Uterus (tissue), 4 donors: Measurements from ENCODE around the gene CRTC3. TPM values are rescaled to one million over a fixed set of nuclear protein-coding genes. Genes with fewer than 3 reads are reported as not detected.
"Not testable (repeated sequence)": the region's sequence is repeated elsewhere in the genome, so short reads cannot be mapped to it uniquely, and the experiment has no call there.

Experiments
- DNase-seq, 2 donors: peaks; one replicate each; pipeline ENCODE4 v3.0.0-alpha.2; 2019 to 2020
- H3K27ac ChIP-seq, 2 donors: fragments of 200-600 bp; sonication (generic); 1 replicate in 1 of 2; 2 replicates in 1 of 2; pipeline ENCODE4 v1.5.1; 2016 to 2018
- H3K27me3 ChIP-seq, 2 donors: fragments of 200-600 bp; sonication (generic); one replicate each; pipeline ENCODE4 v1.5.1; 2018 to 2019; ENCODE audit warnings: control low read depth in 1 of 2
- H3K36me3 ChIP-seq, 2 donors: fragments of 200-600 bp; sonication (generic); one replicate each; pipeline ENCODE4 v1.5.1; 2019; ENCODE audit warnings: control low read depth in 1 of 2
- H3K4me1 ChIP-seq, 2 donors: fragments of 200-600 bp; sonication (generic); one replicate each; pipeline ENCODE4 v1.5.1; 2018 to 2019; ENCODE audit warnings: control low read depth in 1 of 2
- H3K4me3 ChIP-seq, 2 donors: fragments of 200-600 bp; sonication (generic); 1 replicate in 1 of 2; 2 replicates in 1 of 2; pipeline ENCODE4 v1.5.1; 2018 to 2019; ENCODE audit warnings: mild to moderate bottlenecking in 1 of 2
- H3K9me3 ChIP-seq, 2 donors: fragments of 200-600 bp; sonication (generic); one replicate each; pipeline ENCODE4 v1.5.1; 2019; ENCODE audit warnings: control low read depth in 1 of 2
- CTCF ChIP-seq, 4 experiments: fragments of 200-600 bp in 2 of 4; fragments of 450-650 bp in 2 of 4; sonication (generic) in 2 of 4; IDR thresholded peaks; one replicate each; pipeline ENCODE4 v1.5.1; 2016 to 2019; ENCODE audit warnings: antibody characterized with exemption in 4 of 4, mild to moderate bottlenecking in 2 of 4, moderate library complexity in 1 of 4
- POLR2A ChIP-seq, 2 donors: fragments of 450-650 bp; IDR thresholded peaks; one replicate each; pipeline ENCODE4 v1.6.1; 2016; ENCODE audit warnings: antibody characterized with exemption in 2 of 2, mild to moderate bottlenecking in 1 of 2, moderate library complexity in 1 of 2
- intact Hi-C: fragments of 100-400 bp; cut with DNase I; formaldehyde crosslinking; loops from one replicate; pipeline ENCODE4 v1.15.1; 2023; ENCODE audit warnings: low total_unique reads
- total RNA-seq, 4 donors: library from RNA; depleted of rRNA in 3 of 4; stranded (reverse); fragments of >200 nt in 3 of 4; gene quantifications; one replicate each; pipeline versions ENCODE4 v1.1.0 to v1.2.4, GENCODE V29; 2014 to 2023
- donor health status: DM: yes; HTN: yes; CAD: no.

Gene CRTC3
- total RNA-seq, 4 donors from 2014 or later, result 18.4 to 89.4 (median 40.9) TPM

- Histone ChIP-seq H3K27me3 (no peaks in the 10 kb centered on the region), H3K4me3 (no peak overlapping the region), H3K9me3 (no peaks in the 10 kb centered on the region), H3K4me1 (no peaks in the 10 kb centered on the region), H3K36me3 (no peaks in the 10 kb centered on the region), H3K27ac (no peak overlapping the region)
- intact Hi-C loops, result no loop called here
- DNase-seq, result no peak
- TF ChIP-seq CTCF (IDR thresholded peaks at IDR 0.05), result no peak
- TF ChIP-seq POLR2A (IDR thresholded peaks at IDR 0.05), result no peak
These were observed 124.8 kb downstream of the CRTC3 start for GRCh38 chr15:90654233-90655136.

GRCh38 chr15:90657520-90658172, 127.9 kb downstream of the CRTC3 start:
- DNase-seq, H3K36me3 ChIP-seq, H3K4me3 ChIP-seq, H3K4me1 ChIP-seq, H3K27me3 ChIP-seq, H3K9me3 ChIP-seq, intact Hi-C loops, H3K27ac ChIP-seq: not testable (repeated sequence)

- TF ChIP-seq CTCF (IDR thresholded peaks at IDR 0.05) (no peak), POLR2A (IDR thresholded peaks at IDR 0.05) (no peak)
- Histone ChIP-seq H3K27me3 (no peaks in the 10 kb centered on the region), H3K36me3 (no peaks in the 10 kb centered on the region), H3K9me3 (no peaks in the 10 kb centered on the region), H3K4me3 (no peak overlapping the region), H3K4me1 (no peaks in the 10 kb centered on the region), H3K27ac (no peak overlapping the region)
- no peak for DNase-seq
- intact Hi-C loops, result no loop called here
These were observed 129.8 kb downstream of the CRTC3 start for GRCh38 chr15:90659481-90659880.

GRCh38 chr15:90660195-90660998, 130.7 kb downstream of the CRTC3 start:
- no peak for TF ChIP-seq POLR2A (IDR thresholded peaks at IDR 0.05)
- TF ChIP-seq CTCF (IDR thresholded peaks at IDR 0.05), result no peak
- DNase-seq, result peak; percentile 68 to 73
- H3K27me3 ChIP-seq, result no peaks in the 10 kb centered on the region
- H3K4me3 ChIP-seq, result no peak overlapping the region
- no peaks in the 10 kb centered on the region for H3K4me1 ChIP-seq
- intact Hi-C loops, result no loop called here
- H3K27ac ChIP-seq, result peak overlapping the region; percentile 63 to 66
- H3K9me3 ChIP-seq, result no peaks in the 10 kb centered on the region
- H3K36me3 ChIP-seq, result no peaks in the 10 kb centered on the region

GRCh38 chr15:90660999-90661330, 131.2 kb downstream of the CRTC3 start:
- intact Hi-C loops, DNase-seq, H3K4me1 ChIP-seq, H3K27me3 ChIP-seq, H3K36me3 ChIP-seq, H3K9me3 ChIP-seq, H3K4me3 ChIP-seq: not testable (repeated sequence)
- H3K27ac ChIP-seq, result peak overlapping the region; percentile 63 to 66

GRCh38 chr15:90664081-90664461, 134.3 kb downstream of the CRTC3 start:
- H3K27me3 ChIP-seq, H3K36me3 ChIP-seq, DNase-seq, H3K4me1 ChIP-seq, intact Hi-C loops, H3K4me3 ChIP-seq, H3K9me3 ChIP-seq, H3K27ac ChIP-seq: not testable (repeated sequence)
